22Rv1 (cell line): Measurements from ENCODE around the gene BTNL9.

Source experiments
- CTCF ChIP-seq: fragments of 450-650 bp; IDR thresholded peaks from 2 replicates; pipeline ENCODE4 v1.5.1; 2017; ENCODE audit warnings: mild to moderate bottlenecking
- ZFX ChIP-seq: fragments of 450-650 bp; IDR thresholded peaks from 2 replicates; pipeline ENCODE4 v1.6.1; 2017; ENCODE audit warnings: antibody characterized with exemption, borderline replicate concordance

- no peak for TF ChIP-seq CTCF
- TF ChIP-seq ZFX = no peak
Observed at GRCh38 chr5:181099602-181100086, 59.6 kb downstream of the BTNL9 start.
